Right lung (tissue), 5 donors: ENCODE measurements around the gene USF3. TPM values are rescaled to one million over a fixed set of nuclear protein-coding genes. Genes with fewer than 3 reads are reported as not detected.
A peak's percentile ranks its signal among the peaks of the same experiment; 100 is the strongest.

Source experiments
- DNase-seq, 2 donors: peaks; one replicate each; pipeline ENCODE4 v3.0.0-alpha.2; 2013
- polyA plus RNA-seq, 5 donors: library from polyadenylated mRNA; unstranded; fragments of 120-200 nt; gene quantifications; one replicate each; pipeline versions ENCODE4 v1.2.1 to v1.2.3, GENCODE V29; 2013; ENCODE audit warnings: inconsistent platforms in 1 of 5, low replicate concordance in 1 of 5; ENCODE audit not compliant: insufficient read length in 5 of 5, insufficient read depth in 1 of 5

Gene USF3
- polyA plus RNA-seq, 5 donors: 13.5 to 18.7 (median 17.4) TPM

DNA sequence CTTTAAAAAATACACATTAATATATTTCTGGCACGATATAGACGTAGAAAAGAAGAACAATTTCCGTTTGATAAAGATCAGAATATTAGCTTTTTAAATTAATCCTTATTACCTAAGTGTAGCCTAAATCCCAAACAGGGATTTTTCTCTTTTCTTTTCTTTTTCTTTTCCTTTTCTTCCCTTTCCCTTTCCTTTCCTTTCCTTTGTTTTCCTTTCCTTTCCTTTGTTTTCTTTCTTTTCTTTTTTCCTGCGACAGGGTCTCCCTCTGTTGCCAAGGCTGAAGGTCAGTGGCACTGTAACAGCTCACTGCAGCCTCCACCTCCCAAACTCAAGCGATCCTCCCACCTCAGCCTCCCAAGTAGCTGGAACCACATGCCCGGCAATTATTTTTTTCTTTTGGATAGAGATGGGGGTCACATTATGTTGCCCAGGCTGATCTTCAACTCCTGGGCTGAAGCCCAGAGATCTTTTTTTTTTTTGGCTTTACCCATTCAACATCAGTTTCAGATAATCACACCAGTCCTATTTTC, 1.8 kb upstream of the USF3 start:
- DNase-seq: no peak

GRCh38 chr3:113697500-113698090, 1.2 kb upstream of the USF3 start:
- DNase-seq: peak in 1 of 2 donors; percentile 29

DNA sequence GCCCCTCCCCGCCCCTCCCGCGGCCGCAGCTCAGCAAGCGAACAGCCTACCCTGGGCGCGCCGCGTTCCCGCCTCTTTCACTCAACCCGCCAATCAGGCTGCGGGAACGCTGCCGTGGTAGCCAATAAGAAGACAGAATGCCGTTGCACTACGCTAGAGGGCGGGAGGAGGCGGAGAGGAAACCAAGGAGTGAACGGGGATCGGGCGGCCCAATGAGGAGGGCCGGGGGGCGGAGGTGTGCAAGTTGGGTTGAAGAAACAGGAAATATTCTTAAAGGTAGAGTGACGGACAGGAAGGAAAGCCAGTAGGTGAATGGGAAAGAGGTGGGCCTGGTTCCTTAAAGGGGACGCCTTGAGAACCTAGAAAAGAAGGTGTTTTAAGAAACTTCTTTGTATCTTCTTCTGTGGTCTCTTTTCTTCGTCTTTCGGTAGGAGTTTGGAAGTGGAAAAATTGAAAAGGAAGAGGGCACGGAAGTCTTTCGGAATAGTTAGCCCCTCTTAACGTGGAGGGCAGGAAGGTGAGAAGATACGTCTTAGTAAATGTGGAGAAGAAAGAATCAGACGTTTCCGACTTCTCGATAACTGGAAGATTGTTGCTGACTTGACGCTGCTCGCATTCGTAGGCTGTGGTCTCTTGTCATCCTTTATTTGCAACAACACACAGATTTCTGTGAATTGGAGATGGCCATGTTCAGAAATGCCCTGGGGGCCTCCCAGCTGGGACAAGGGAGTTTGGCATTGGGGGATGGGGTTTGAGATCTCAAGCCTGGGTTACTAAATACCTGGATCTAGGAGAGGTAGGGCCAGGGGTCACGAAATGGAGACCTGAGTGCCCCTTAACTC, 437 bp upstream of the USF3 start:
- DNase-seq: peak; percentile 100

- peak in 1 of 2 donors; percentile 20 for DNase-seq
Measured at GRCh38 chr3:113695431-113695785, 1.0 kb downstream of the USF3 start.

DNA sequence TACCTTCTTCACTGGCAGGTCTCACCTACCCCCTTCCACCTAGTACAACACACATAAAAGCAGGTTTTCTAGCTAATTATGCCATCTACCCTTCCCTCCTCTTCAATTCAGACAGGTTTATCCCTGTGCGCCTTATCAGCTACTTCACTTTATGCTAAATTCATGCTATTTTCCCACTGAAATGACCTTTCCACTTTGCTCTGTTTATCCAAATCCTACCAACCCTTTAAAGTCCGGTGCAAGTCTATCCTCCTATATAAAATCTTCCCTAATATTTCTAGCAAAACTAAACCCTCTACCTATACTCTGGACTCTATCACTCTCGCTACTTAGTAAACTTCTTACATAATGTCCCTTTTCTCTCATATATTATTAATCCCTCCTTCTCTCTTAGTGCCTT, 6.0 kb downstream of the USF3 start:
- no peak for DNase-seq

- no peak for DNase-seq
Measured at GRCh38 chr3:113685956-113686721, 10.3 kb downstream of the USF3 start.

GRCh38 chr3:113685124-113685523, 11.3 kb downstream of the USF3 start:
- no peak for DNase-seq

GRCh38 chr3:113684271-113684819, 12.1 kb downstream of the USF3 start:
- no peak for DNase-seq

DNA sequence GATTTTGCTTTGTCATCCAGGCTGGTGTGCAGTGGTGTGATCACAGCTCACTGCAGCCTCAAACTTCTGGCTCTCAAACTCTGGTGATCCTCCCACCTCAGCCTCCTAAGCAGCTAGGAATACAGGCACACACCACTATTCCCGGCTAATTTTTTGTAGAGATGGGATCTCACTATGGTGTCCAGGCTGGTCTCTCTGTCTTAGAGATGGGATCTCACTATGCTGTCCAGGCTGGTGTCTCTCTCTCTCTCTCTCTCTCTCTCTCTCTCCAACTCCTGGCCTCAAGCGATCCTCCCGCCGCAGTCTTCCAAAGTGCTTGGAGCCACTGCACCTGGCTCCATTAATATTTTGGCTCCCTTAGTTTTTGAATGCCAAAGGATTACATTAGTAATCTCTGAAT, 17.7 kb downstream of the USF3 start:
- no peak for DNase-seq

DNA sequence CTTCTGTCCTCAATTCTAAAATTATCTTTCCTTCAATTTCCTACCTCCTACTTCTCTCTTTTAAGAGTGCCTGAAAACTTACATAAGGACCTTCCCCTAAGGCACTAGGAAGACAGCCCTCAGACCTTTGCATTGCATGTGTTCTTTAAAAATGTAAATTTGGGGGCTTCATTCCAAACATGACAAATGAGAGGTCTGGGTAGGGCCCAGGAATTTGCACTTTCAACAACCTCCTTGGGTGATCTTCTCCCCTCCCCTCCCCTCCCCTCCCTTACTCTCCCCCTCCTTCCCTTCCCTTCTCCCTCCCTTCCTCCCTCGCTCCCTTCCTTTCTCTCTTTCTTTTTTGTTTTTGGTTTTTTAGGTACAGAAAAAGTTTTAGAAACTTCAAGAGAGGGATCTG, 18.7 kb downstream of the USF3 start:
- no peak for DNase-seq

- DNase-seq: no peak
Measured at GRCh38 chr3:113676261-113676660, 20.2 kb downstream of the USF3 start.

DNA sequence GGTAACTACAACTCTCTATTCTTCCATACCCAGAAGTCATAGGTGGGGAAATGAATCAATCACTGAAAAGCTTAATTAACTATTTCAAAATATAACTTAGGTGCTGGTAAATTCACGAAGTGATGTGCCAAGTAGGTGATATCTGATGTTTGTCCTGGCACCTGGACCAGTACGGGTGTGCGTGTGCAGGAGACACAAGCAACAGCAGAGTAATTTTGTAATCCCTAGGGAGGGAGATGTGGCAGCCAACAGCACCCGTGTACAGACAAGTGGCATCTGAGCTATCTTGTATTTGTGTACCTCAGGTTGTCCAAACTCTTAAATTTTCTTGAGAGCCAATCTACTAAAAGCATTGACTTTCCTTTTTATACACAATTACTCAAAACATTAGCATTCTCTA, 22.8 kb downstream of the USF3 start:
- no peak for DNase-seq

DNA sequence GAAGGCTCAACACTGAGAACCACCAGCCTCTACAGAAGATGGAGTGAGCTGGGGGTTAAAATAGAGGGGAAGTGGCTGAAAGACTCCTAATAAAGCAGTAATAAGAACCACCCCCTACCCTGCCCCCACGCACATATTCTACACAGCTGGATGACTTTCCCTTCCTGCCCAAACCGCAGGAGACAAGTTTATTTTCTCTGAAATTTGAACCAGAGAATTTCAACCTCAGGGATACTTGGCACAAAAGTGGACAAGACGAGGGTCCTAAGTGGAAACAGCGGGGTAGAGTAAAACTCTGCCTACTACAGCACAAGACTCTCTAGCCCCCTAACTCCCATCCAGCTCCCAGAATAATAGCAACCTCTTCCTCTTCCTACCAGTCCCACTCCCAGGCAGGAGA, 28.4 kb downstream of the USF3 start:
- DNase-seq: no peak

- DNase-seq: no peak
Measured at GRCh38 chr3:113664523-113665094, 31.8 kb downstream of the USF3 start.

DNA sequence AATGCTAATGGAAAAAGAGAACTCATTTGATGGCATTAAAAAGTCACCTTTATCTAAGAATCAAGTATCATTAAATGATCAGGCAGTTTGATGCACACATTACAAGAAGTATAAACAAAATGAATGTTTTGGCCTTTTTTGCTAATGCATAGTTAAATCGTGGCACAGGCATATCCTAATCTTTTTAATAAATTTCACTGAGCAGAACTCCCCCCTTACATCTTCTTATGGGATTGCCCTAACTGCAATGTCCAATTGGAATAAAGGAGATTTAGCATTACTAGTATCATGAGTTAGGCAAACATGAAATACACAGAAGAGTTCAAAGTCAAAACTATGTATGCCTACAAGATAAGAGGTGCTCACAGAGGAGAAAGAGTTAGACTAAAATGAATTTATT, 32.7 kb downstream of the USF3 start:
- DNase-seq: no peak

DNA sequence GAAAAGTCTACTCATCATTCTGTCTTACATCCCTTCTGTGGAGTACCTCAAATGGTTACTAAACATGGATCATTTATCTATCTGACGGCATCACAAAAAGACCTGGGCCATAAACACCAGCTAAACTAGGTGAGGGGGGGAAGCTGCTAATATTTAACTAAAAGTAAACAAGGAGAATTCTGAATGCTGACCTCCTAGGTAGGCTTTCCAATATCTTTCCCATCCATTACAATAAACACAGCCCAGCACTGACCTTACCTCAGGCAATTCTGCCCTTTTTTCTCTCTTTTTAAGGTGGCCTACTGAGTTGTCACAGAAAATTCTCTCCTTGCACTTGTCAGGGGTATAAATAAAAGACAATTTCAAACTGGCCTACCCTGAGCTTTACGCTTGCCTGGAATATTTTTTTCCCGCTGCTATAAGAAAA, 33.1 kb downstream of the USF3 start:
- DNase-seq: no peak

DNA sequence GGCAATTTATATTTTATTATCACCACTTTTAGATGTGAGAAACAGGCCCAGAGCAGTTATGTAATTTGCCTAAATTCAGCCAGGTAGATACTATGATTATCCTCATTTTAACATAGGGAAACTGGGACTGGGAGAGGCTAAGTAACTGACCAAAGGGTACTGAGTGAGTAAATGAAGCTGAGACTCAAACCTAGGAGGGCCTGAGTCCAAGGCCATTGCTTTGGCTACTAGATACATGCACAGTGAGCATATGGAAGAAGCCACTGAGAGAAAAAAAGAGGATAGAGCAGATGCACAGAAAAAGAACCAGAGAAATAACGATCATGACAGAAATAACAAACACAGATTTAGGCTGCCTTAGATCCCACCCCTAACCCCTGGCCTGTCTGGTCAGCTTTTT, 33.6 kb downstream of the USF3 start:
- DNase-seq: no peak

GRCh38 chr3:113660896-113661295, 35.5 kb downstream of the USF3 start:
- no peak for DNase-seq

- no peak for DNase-seq
Measured at GRCh38 chr3:113660458-113660857, 36.0 kb downstream of the USF3 start.

DNA sequence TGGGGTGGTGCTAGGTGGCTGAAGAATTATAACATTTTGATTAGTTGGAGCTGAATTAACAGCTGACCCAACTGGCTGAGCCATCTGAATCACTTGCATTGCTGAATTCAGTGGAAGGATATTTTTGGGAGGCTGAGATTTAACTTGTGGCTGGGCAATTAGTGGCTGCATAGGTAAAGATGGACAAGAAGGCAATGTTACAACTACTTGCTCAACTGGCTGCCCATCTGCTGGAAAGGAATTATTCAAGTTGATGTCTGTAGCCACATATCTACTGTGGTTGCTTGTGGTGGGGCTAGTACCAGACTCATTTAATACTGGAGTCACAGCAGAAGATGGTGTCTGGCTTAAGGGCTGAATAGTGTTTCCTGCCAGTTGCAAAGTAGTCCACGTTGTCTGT, 36.4 kb downstream of the USF3 start:
- DNase-seq: no peak

- no peak for DNase-seq
Measured at GRCh38 chr3:113659101-113659541, 37.3 kb downstream of the USF3 start.

- DNase-seq: no peak
Measured at GRCh38 chr3:113658107-113658506, 38.3 kb downstream of the USF3 start.
